ENCODE measurements around the gene CHEK1. TPM values are rescaled to one million over a fixed set of nuclear protein-coding genes. Genes with fewer than 3 reads are reported as not detected.

The CHEK1 gene
- total and polyA plus RNA-seq, 9 of the 15 experiments (the other 6 are each of a cell fraction or from before 2014, with no cell fraction given): 62.6 to 108 (median 87.5) TPM

- TF ChIP-seq PREB (CRISPR knock-in tag; IDR thresholded peaks at IDR 0.05) (no peak), GTF2B (IDR thresholded peaks at IDR 0.05; ENCODE audit: extremely low read depth, insufficient read length) (no peak), POLR3G (IDR thresholded peaks at IDR 0.05; ENCODE audit: extremely low read depth, insufficient read length, insufficient replicate concordance) (no peak), ETV6 (IDR thresholded peaks at IDR 0.05; ENCODE audit: borderline replicate concordance in 1 of 2, low read depth in 2 of 2, low read length in 1 of 2) (no peak), ETV6 (CRISPR knock-in tag; IDR thresholded peaks at IDR 0.05; ENCODE audit: borderline replicate concordance) (no peak), ZNF76 (CRISPR knock-in tag; IDR thresholded peaks at IDR 0.05; ENCODE audit: borderline replicate concordance) (no peak), POLR2H (tag; IDR thresholded peaks at IDR 0.05; ENCODE audit: low read depth) (peak; percentile 92), FOSL1 (tag; conservative IDR thresholded peaks at IDR 0.05) (peak; percentile 80), ZFX (CRISPR knock-in tag; IDR thresholded peaks at IDR 0.05) (peak; percentile 96), VEZF1 (CRISPR knock-in tag; IDR thresholded peaks at IDR 0.05) (peak; percentile 68), NELFE (IDR thresholded peaks at IDR 0.05; ENCODE audit: insufficient read depth, insufficient read length) (no peak), PCBP1 (IDR thresholded peaks at IDR 0.05; ENCODE audit: low read depth, low read length, poor library complexity, severe bottlenecking) (no peak), HNRNPLL (IDR thresholded peaks at IDR 0.05; ENCODE audit: low read depth, low read length, poor library complexity, severe bottlenecking) (peak; percentile 98), NCOA1 (IDR thresholded peaks at IDR 0.05; ENCODE audit: low read depth) (peak; percentile 16; the same call in 1 of the 2 replicates), PYGO2 (tag; IDR thresholded peaks at IDR 0.05) (no peak), E4F1 (CRISPR knock-in tag; IDR thresholded peaks at IDR 0.05; ENCODE audit: borderline replicate concordance) (no peak), BRF2 (IDR thresholded peaks at IDR 0.05; ENCODE audit: borderline replicate concordance, insufficient read depth, insufficient read length) (no peak), BRCA1 (IDR thresholded peaks at IDR 0.05) (no peak), BRCA1 (CRISPR knock-in tag; IDR thresholded peaks at IDR 0.05) (no peak), ZNF12 (CRISPR knock-in tag; IDR thresholded peaks at IDR 0.05) (no peak), ZNF316 (IDR thresholded peaks at IDR 0.05) (no peak)
Measured at GRCh38 chr11:125592305-125593113, 32.5 kb upstream of the CHEK1 start, which contains the start of gene STT3A (continued).
